ENCODE results near the gene LCN10. TPM values are rescaled to one million over a fixed set of nuclear protein-coding genes. Genes with fewer than 3 reads are reported as not detected.
A peak's percentile ranks its signal among the peaks of the same experiment; 100 is the strongest.

LCN10 gene
- total RNA-seq, 1 donor from 2014 or later = 0.51 TPM

DNA sequence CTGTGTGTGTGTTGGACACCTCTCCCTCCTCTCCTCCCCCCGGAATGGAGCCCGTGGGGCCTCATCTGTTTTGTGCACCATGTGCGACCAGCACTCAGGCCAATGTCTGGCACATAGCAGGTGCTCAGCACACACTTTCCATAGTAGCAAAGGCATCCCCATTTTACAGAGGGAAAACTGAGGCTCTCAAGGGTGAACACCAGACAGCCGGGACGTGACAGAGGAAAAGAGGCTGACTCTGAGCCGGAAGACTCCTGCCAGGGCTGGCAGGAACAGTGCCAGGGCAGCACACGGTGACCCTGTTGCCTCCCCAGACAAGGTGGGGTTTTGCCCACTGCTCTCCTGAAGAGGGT, 53.7 kb downstream of the LCN10 start:
- H3K36me3 Mint-ChIP-seq = no peaks in the 10 kb centered on the region
- no peak overlapping the region for H3K27ac Mint-ChIP-seq
- no peaks in the 10 kb centered on the region for H3K27me3 Mint-ChIP-seq (ENCODE audit: low read depth)
- peaks cover 7% of the 10 kb centered on the region for H3K4me1 Mint-ChIP-seq
- DNase-seq (ENCODE audit: low spot score in 2 of 2, unreplicated experiment in 2 of 2) = no peak
- H3K9me3 Mint-ChIP-seq = no peaks in the 10 kb centered on the region
- TF ChIP-seq, protein P1, sequence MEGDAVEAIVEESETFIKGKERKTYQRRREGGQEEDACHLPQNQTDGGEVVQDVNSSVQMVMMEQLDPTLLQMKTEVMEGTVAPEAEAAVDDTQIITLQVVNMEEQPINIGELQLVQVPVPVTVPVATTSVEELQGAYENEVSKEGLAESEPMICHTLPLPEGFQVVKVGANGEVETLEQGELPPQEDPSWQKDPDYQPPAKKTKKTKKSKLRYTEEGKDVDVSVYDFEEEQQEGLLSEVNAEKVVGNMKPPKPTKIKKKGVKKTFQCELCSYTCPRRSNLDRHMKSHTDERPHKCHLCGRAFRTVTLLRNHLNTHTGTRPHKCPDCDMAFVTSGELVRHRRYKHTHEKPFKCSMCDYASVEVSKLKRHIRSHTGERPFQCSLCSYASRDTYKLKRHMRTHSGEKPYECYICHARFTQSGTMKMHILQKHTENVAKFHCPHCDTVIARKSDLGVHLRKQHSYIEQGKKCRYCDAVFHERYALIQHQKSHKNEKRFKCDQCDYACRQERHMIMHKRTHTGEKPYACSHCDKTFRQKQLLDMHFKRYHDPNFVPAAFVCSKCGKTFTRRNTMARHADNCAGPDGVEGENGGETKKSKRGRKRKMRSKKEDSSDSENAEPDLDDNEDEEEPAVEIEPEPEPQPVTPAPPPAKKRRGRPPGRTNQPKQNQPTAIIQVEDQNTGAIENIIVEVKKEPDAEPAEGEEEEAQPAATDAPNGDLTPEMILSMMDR (IDR thresholded peaks at IDR 0.05; ENCODE audit: unreplicated experiment) = no peak
- H3K4me3 Mint-ChIP-seq = no peak overlapping the region

DNA sequence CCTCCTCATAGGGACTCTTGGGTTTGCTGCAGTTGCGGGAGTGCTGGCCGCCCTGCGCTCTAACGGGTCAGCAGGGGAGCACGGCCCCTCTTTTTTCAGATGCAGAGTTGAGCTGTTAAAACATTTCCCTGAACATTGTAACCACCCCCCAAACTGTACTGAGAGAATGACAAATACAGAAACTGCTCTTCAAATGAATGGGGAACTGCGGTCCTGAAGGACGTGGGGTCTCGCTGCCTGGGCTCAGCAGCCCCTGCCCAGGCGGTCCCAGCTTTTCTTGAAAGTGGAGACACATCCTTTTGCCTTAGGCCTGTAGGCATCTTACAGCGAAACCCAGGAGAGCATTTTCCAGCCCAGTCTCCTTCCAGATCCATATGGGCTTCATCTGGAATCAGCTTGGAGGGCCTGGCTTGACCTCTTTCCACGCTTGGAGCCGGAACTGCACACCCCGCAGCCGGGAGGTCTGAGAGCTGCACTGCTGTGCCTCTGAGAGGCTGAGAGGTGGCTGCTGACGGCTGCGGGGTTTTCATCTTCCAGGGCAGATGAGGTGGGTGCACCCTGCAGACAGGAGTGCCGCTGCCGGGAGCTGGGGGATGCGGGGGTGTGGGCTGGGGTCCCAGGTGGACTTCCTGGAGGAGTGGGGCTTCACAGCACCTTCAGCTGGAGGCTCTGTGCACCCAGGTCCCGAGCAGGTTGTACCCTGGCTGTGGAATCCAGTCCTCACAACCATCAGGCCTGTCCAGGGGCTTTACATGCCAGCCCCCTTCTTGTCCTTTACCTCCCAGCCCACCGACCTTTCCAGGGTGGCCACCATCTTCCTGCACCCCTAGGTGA, 54.2 kb downstream of the LCN10 start:
- H3K4me1 Mint-ChIP-seq = peaks cover 7% of the 10 kb centered on the region
- H3K9me3 Mint-ChIP-seq = no peaks in the 10 kb centered on the region
- H3K36me3 Mint-ChIP-seq = no peaks in the 10 kb centered on the region
- DNase-seq (ENCODE audit: low spot score in 2 of 2, unreplicated experiment in 2 of 2) = no peak
- peak overlapping the region; percentile 46 for H3K4me3 Mint-ChIP-seq
- TF ChIP-seq, protein P1 (IDR thresholded peaks at IDR 0.05; ENCODE audit: unreplicated experiment) = no peak
- no peaks in the 10 kb centered on the region for H3K27me3 Mint-ChIP-seq (ENCODE audit: low read depth)
- H3K27ac Mint-ChIP-seq = peak overlapping the region; percentile 30

Small RNA genes within 50 kb of the gene (microRNA-seq; reads per million reads assigned to microRNA genes)
- gene MIR6722 = not detected

Other genes with a start within 250 kb of the LCN10 start
- 104 to 107 TPM (median 104 TPM) in 3 replicates for gene NOTCH1, start 196.9 kb downstream of the LCN10 start, total RNA-seq
- 35.6 to 39.3 TPM (median 38.2 TPM) in 3 replicates for gene EGFL7, start 80.0 kb downstream of the LCN10 start, total RNA-seq
- 32.8 to 36.1 TPM (median 34.9 TPM) in 3 replicates for gene AGPAT2, start 55.5 kb downstream of the LCN10 start, total RNA-seq
- gene DIPK1B, start 30.4 kb downstream of the LCN10 start, total RNA-seq = 56.2 to 60.5 TPM (median 58.1 TPM) in 3 replicates
- not detected in 3 replicates for gene LCN6, start 5.6 kb upstream of the LCN10 start, total RNA-seq
- gene LCN8, start 15.3 kb upstream of the LCN10 start, total RNA-seq = not detected in 3 replicates
- 1.3 to 3.5 TPM (median 1.9 TPM) in 3 replicates for gene LCN15, start 21.6 kb upstream of the LCN10 start, total RNA-seq
- 70.4 to 72.4 TPM (median 71.7 TPM) in 3 replicates for gene TMEM141, start 48.4 kb upstream of the LCN10 start, total RNA-seq
- 25.1 to 29.1 TPM (median 26.5 TPM) in 3 replicates for gene CCDC183, start 53.4 kb upstream of the LCN10 start, total RNA-seq
- 120 to 124 TPM (median 122 TPM) in 3 replicates for gene RABL6, start 65.0 kb upstream of the LCN10 start, total RNA-seq
- gene AJM1, start 99.5 kb upstream of the LCN10 start, total RNA-seq = 3.1 to 3.8 TPM (median 3.6 TPM) in 3 replicates
- 159 to 168 TPM (median 168 TPM) in 3 replicates for gene PHPT1, start 106.5 kb upstream of the LCN10 start, total RNA-seq
- gene MAMDC4, start 109.4 kb upstream of the LCN10 start, total RNA-seq = 20.1 to 22.6 TPM (median 20.3 TPM) in 3 replicates
- gene EDF1, start 123.4 kb upstream of the LCN10 start, total RNA-seq = 275 to 294 TPM (median 275 TPM) in 3 replicates
- gene TRAF2, start 143.6 kb upstream of the LCN10 start, total RNA-seq = 16.0 to 18.1 TPM (median 17.4 TPM) in 3 replicates
- 58.9 to 62.3 TPM (median 59.8 TPM) in 3 replicates for gene FBXW5, start 201.8 kb upstream of the LCN10 start, total RNA-seq
- 1.5 to 2.5 TPM (median 1.5 TPM) in 3 replicates for gene C8G, start 202.3 kb upstream of the LCN10 start, total RNA-seq
- 13.3 to 15.9 TPM (median 13.8 TPM) in 3 replicates for gene LCN12, start 209.3 kb upstream of the LCN10 start, total RNA-seq
- 52.6 to 58.0 TPM (median 53.5 TPM) in 3 replicates for gene PTGDS, start 234.6 kb upstream of the LCN10 start, total RNA-seq
- 4.7 to 5.7 TPM (median 5.5 TPM) in 3 replicates for gene LCNL1, start 240.1 kb upstream of the LCN10 start, total RNA-seq
- 51.1 to 58.3 TPM (median 53.1 TPM) in 3 replicates for gene PAXX, start 249.5 kb upstream of the LCN10 start, total RNA-seq

Measured in mesothelial cell of epicardium (in vitro differentiated cells).